Activated CD4-positive, CD25-positive, alpha-beta regulatory T cell (primary cell): ENCODE results near the gene CACNA1S.

Experiments
- DNase-seq, 4 experiments: peaks; one replicate each; lab custom pipeline; 2025; lab: John Stamatoyannopoulos, UW

Gene CACNA1S

GRCh38 chr1:201116091-201116490 is 3.9 kb upstream of the CACNA1S start:
- DNase-seq: no peak

GRCh38 chr1:201115390-201115937 is 3.2 kb upstream of the CACNA1S start:
- DNase-seq: no peak

GRCh38 chr1:201114245-201115131 is 2.3 kb upstream of the CACNA1S start:
- peak; percentile 45 to 50 (median 48) for DNase-seq

GRCh38 chr1:201113451-201114244 is 1.4 kb upstream of the CACNA1S start:
- DNase-seq: no peak

- DNase-seq: no peak
Measured at GRCh38 chr1:201112926-201113325, 700 bp upstream of the CACNA1S start.

- no peak for DNase-seq
Measured at GRCh38 chr1:201111672-201112071, 554 bp downstream of the CACNA1S start.

GRCh38 chr1:201111156-201111555 is 1.1 kb downstream of the CACNA1S start:
- no peak for DNase-seq

- DNase-seq: no peak
Measured at GRCh38 chr1:201110616-201111015, 1.6 kb downstream of the CACNA1S start.

GRCh38 chr1:201110138-201110537 is 2.1 kb downstream of the CACNA1S start:
- no peak for DNase-seq

GRCh38 chr1:201109651-201110050 is 2.6 kb downstream of the CACNA1S start:
- no peak for DNase-seq

- DNase-seq: no peak
Measured at GRCh38 chr1:201108614-201109013, 3.6 kb downstream of the CACNA1S start.

GRCh38 chr1:201105688-201106087 is 6.5 kb downstream of the CACNA1S start:
- DNase-seq: no peak

GRCh38 chr1:201104141-201104540 is 8.1 kb downstream of the CACNA1S start:
- no peak for DNase-seq

GRCh38 chr1:201103666-201104065 is 8.6 kb downstream of the CACNA1S start:
- no peak for DNase-seq

GRCh38 chr1:201100169-201100930 is 11.9 kb downstream of the CACNA1S start:
- no peak for DNase-seq

GRCh38 chr1:201098992-201099677 is 13.1 kb downstream of the CACNA1S start:
- no peak for DNase-seq

- no peak for DNase-seq
Measured at GRCh38 chr1:201096977-201097856, 15.0 kb downstream of the CACNA1S start.

- no peak for DNase-seq
Measured at GRCh38 chr1:201096041-201096461, 16.2 kb downstream of the CACNA1S start.

GRCh38 chr1:201095581-201095980 is 16.6 kb downstream of the CACNA1S start:
- no peak for DNase-seq

GRCh38 chr1:201094832-201095231 is 17.4 kb downstream of the CACNA1S start:
- DNase-seq: no peak
